K562 (cell line): ENCODE measurements around the gene DBP. TPM values are rescaled to one million over a fixed set of nuclear protein-coding genes. Genes with fewer than 3 reads are reported as not detected.

ENCODE experiments used
- CBX5 ChIP-seq: IDR thresholded peaks from 2 replicates; pipeline ENCODE4 v1.6.1; 2014; ENCODE audit warnings: low read depth, borderline replicate concordance
- FOSL1 ChIP-seq: fragments of 200-800 bp; sonication (Bioruptor generic); conservative IDR thresholded peaks from 2 replicates; pipeline ENCODE4 v1.6.1; 2016; ENCODE audit warnings: missing genetic modification characterization, missing compliant biosample characterization
- FOXJ3 ChIP-seq: sonication (generic); formaldehyde crosslinking; IDR thresholded peaks from 2 replicates; pipeline ENCODE4 v1.4.0; 2020; ENCODE audit warnings: mild to moderate bottlenecking, missing genetic modification reagents
- HDAC3 ChIP-seq: fragments of 450-650 bp; IDR thresholded peaks from 2 replicates; pipeline ENCODE4 v1.6.1; 2018; ENCODE audit warnings: borderline replicate concordance, mild to moderate bottlenecking, moderate library complexity; ENCODE audit not compliant: partially characterized antibody
- HDAC6 ChIP-seq: IDR thresholded peaks from 2 replicates; pipeline ENCODE4 v1.6.1; 2012; ENCODE audit warnings: low read depth, mild to moderate bottlenecking, control low read depth, inconsistent platforms, low read length, moderate library complexity
- HIVEP1 ChIP-seq: fragments of 250-450 bp; sonication (Bioruptor Pico); IDR thresholded peaks from 2 replicates; pipeline ENCODE4 v1.4.0; 2020; ENCODE audit warnings: mild to moderate bottlenecking
- MTF1 ChIP-seq: fragments of 250-450 bp; sonication (Bioruptor Pico); IDR thresholded peaks from 2 replicates; pipeline ENCODE4 v1.9.0; 2021; ENCODE audit warnings: moderate library complexity, mild to moderate bottlenecking, inconsistent platforms, borderline replicate concordance
- NFRKB ChIP-seq: fragments of 450-650 bp; IDR thresholded peaks from 2 replicates; pipeline ENCODE4 v1.6.1; 2016; ENCODE audit warnings: low read depth
- PHB ChIP-seq: fragments of 250-450 bp; sonication (Bioruptor Pico); IDR thresholded peaks from 2 replicates; pipeline ENCODE4 v1.5.0; 2021
- POLR2H ChIP-seq: IDR thresholded peaks from 2 replicates; pipeline ENCODE4 v1.6.1; 2016; ENCODE audit warnings: missing genetic modification characterization, low read depth, mild to moderate bottlenecking, control low read depth, missing compliant biosample characterization, moderate library complexity
- POU5F1 ChIP-seq: fragments of 150-350 bp; IDR thresholded peaks from 2 replicates; pipeline ENCODE4 v1.6.1; 2014; ENCODE audit warnings: borderline replicate concordance, low read length, low read depth, mild to moderate bottlenecking; ENCODE audit not compliant: partially characterized antibody
- TCF15 ChIP-seq: fragments of 250-450 bp; sonication (Bioruptor Pico); IDR thresholded peaks from 2 replicates; pipeline ENCODE4 v1.8.0; 2022; ENCODE audit warnings: moderate library complexity, mild to moderate bottlenecking, inconsistent platforms
- TRIM28 ChIP-seq: fragments of 450-650 bp; IDR thresholded peaks from 2 replicates; pipeline ENCODE4 v1.6.1; 2017
- ZBTB9 ChIP-seq: fragments of 450-650 bp; formaldehyde crosslinking; IDR thresholded peaks from 2 replicates; pipeline ENCODE4 v1.4.0; 2020; ENCODE audit warnings: mild to moderate bottlenecking, moderate library complexity
- ZNF444 ChIP-seq: fragments of 250-450 bp; sonication (Bioruptor Pico); IDR thresholded peaks from 2 replicates; pipeline ENCODE4 v1.4.0; 2020; ENCODE audit warnings: mild to moderate bottlenecking, moderate library complexity
- ZNF589 ChIP-seq: fragments of 200-800 bp; sonication (Bioruptor generic); IDR thresholded peaks from 2 replicates; pipeline ENCODE4 v1.6.1; 2016; ENCODE audit warnings: low read depth, missing genetic modification characterization, missing compliant biosample characterization
- polyA plus RNA-seq, 8 experiments: library from polyadenylated mRNA; depleted of rRNA in 4 of 8; stranded (reverse) in 5 of 8; unstranded in 3 of 8; fragments of >200 nt; fragmentation: Nextera tagmentation in 2 of 8; fragmentation: Illumina TruSeq in 1 of 8; extraction: Ambion mirVana in 2 of 8; extraction: Trizol in 1 of 8; gene quantifications; 2 replicates each; pipeline versions ENCODE4 v1.2.1 to v1.2.3, GENCODE V29; 2011 to 2014; ENCODE audit warnings: inconsistent platforms in 1 of 8, missing spikeins in 1 of 8
- total RNA-seq, 7 experiments: library from RNA; depleted of rRNA in 6 of 7; stranded (reverse); fragments of >200 nt in 6 of 7; fragmentation: Illumina TruSeq in 2 of 7; extraction: Trizol in 2 of 7; gene quantifications; 2 replicates each; pipeline versions ENCODE4 v1.2.1 to v1.2.3, GENCODE V29; 2011 to 2021; ENCODE audit warnings: low replicate concordance in 1 of 7
- TF ChIP-seq, protein P1 (sequence below), 2 experiments: fragments of 450-650 bp; IDR thresholded peaks; 2 replicates each; pipeline ENCODE4 v1.6.1; 2018; ENCODE audit warnings: mild to moderate bottlenecking in 2 of 2, low read depth in 1 of 2; ENCODE audit not compliant: partially characterized antibody in 2 of 2
- TF ChIP-seq, protein P2 (sequence below): fragments of 450-650 bp; conservative IDR thresholded peaks from 2 replicates; pipeline ENCODE4 v1.6.1; 2016; ENCODE audit warnings: missing genetic modification characterization, low read depth, mild to moderate bottlenecking, missing compliant biosample characterization, moderate library complexity
- TF ChIP-seq, protein P3 (sequence below), 2 experiments: fragments of 450-650 bp in 1 of 2; sonication (generic) in 1 of 2; formaldehyde crosslinking in 1 of 2; IDR thresholded peaks in 1 of 2; conservative IDR thresholded peaks in 1 of 2; 2 replicates each; pipeline versions ENCODE4 v1.6.1 to v1.8.1; 2016 to 2023; ENCODE audit warnings: mild to moderate bottlenecking in 2 of 2, moderate library complexity in 2 of 2, inconsistent platforms in 1 of 2, missing genetic modification reagents in 1 of 2

DBP gene
- total and polyA plus RNA-seq, 9 of the 15 experiments (the other 6 are each of a cell fraction or from before 2014, with no cell fraction given): 0.25 to 5.5 (median 1.8) TPM

- TF ChIP-seq POLR2H (tag) (peak; percentile 43; the same call in 1 of the 2 replicates), HDAC6 (no peak), ZNF444 (no peak), PHB (CRISPR knock-in tag) (no peak), ZNF589 (CRISPR knock-in tag) (no peak), TCF15 (CRISPR knock-in tag) (no peak), NFRKB (peak; percentile 55; the same call in 1 of the 2 replicates), POU5F1 (no peak), TRIM28 (no peak), HDAC3 (no peak), ZBTB9 (CRISPR knock-in tag) (no peak), FOSL1 (no peak; the same call in 1 of the 2 replicates), MTF1 (no peak), CBX5 (no peak), HIVEP1 (CRISPR knock-in tag) (no peak), FOXJ3 (CRISPR knock-in tag) (no peak)
- TF ChIP-seq, protein P1, sequence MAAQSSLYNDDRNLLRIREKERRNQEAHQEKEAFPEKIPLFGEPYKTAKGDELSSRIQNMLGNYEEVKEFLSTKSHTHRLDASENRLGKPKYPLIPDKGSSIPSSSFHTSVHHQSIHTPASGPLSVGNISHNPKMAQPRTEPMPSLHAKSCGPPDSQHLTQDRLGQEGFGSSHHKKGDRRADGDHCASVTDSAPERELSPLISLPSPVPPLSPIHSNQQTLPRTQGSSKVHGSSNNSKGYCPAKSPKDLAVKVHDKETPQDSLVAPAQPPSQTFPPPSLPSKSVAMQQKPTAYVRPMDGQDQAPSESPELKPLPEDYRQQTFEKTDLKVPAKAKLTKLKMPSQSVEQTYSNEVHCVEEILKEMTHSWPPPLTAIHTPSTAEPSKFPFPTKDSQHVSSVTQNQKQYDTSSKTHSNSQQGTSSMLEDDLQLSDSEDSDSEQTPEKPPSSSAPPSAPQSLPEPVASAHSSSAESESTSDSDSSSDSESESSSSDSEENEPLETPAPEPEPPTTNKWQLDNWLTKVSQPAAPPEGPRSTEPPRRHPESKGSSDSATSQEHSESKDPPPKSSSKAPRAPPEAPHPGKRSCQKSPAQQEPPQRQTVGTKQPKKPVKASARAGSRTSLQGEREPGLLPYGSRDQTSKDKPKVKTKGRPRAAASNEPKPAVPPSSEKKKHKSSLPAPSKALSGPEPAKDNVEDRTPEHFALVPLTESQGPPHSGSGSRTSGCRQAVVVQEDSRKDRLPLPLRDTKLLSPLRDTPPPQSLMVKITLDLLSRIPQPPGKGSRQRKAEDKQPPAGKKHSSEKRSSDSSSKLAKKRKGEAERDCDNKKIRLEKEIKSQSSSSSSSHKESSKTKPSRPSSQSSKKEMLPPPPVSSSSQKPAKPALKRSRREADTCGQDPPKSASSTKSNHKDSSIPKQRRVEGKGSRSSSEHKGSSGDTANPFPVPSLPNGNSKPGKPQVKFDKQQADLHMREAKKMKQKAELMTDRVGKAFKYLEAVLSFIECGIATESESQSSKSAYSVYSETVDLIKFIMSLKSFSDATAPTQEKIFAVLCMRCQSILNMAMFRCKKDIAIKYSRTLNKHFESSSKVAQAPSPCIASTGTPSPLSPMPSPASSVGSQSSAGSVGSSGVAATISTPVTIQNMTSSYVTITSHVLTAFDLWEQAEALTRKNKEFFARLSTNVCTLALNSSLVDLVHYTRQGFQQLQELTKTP (IDR thresholded peaks at IDR 0.05; ENCODE audit: low read depth in 1 of 2, partially characterized antibody in 2 of 2): no peak
- TF ChIP-seq, protein P2, sequence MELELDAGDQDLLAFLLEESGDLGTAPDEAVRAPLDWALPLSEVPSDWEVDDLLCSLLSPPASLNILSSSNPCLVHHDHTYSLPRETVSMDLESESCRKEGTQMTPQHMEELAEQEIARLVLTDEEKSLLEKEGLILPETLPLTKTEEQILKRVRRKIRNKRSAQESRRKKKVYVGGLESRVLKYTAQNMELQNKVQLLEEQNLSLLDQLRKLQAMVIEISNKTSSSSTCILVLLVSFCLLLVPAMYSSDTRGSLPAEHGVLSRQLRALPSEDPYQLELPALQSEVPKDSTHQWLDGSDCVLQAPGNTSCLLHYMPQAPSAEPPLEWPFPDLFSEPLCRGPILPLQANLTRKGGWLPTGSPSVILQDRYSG: no peak
- TF ChIP-seq, protein P3, sequence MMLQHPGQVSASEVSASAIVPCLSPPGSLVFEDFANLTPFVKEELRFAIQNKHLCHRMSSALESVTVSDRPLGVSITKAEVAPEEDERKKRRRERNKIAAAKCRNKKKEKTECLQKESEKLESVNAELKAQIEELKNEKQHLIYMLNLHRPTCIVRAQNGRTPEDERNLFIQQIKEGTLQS (IDR thresholded peaks at IDR 0.05): no peak
- TF ChIP-seq, protein P3 (CRISPR knock-in tag; conservative IDR thresholded peaks at IDR 0.05): no peak
These were observed 1.0 kb upstream of the DBP start (continued) for GRCh38 chr19:48637948-48638830.
